HUDEP-2 (cell line): ENCODE measurements around the gene GPR173.

Experiments
- DNase-seq, 76 experiments: peaks; one replicate each; lab custom pipeline; 2025; ENCODE audit not compliant: unreplicated experiment in 76 of 76; lab: John Stamatoyannopoulos, UW

Gene GPR173

GRCh38 chrX:53088136-53088974 is 39.8 kb downstream of the GPR173 start:
- no peak for DNase-seq

GRCh38 chrX:53089224-53089842 is 40.7 kb downstream of the GPR173 start:
- DNase-seq: peak in 29 of 76 experiments; percentile 0 to 54 (median 13)

GRCh38 chrX:53089925-53090324 is 41.3 kb downstream of the GPR173 start:
- no peak for DNase-seq

GRCh38 chrX:53091354-53091753 is 42.8 kb downstream of the GPR173 start:
- no peak for DNase-seq

GRCh38 chrX:53093177-53093655 is 44.6 kb downstream of the GPR173 start:
- peak in 72 of 76 experiments; percentile 3 to 77 (median 56) for DNase-seq

- peak in 74 of 76 experiments; percentile 3 to 93 (median 78) for DNase-seq
These were observed 45.4 kb downstream of the GPR173 start, which contains the start of gene KANTR for GRCh38 chrX:53093748-53094581. Gene KANTR (plus strand): TSS chrX:53094142. CDS start chrX:53124273, 30,131 bp downstream.

- no peak for DNase-seq
These were observed 46.0 kb downstream of the GPR173 start for GRCh38 chrX:53094582-53094905.

GRCh38 chrX:53095796-53096195 is 47.2 kb downstream of the GPR173 start:
- no peak for DNase-seq

- no peak for DNase-seq
These were observed 66.4 kb downstream of the GPR173 start for GRCh38 chrX:53114864-53115549.

GRCh38 chrX:53115550-53115874 is 66.9 kb downstream of the GPR173 start:
- DNase-seq: no peak

GRCh38 chrX:53116101-53116500 is 67.5 kb downstream of the GPR173 start:
- DNase-seq: no peak

GRCh38 chrX:53122013-53122412 is 73.4 kb downstream of the GPR173 start:
- no peak for DNase-seq

- DNase-seq: no peak
These were observed 76.9 kb downstream of the GPR173 start for GRCh38 chrX:53125506-53125905.

GRCh38 chrX:53126377-53126776 is 77.8 kb downstream of the GPR173 start:
- DNase-seq: no peak

GRCh38 chrX:53128097-53128749 is 79.6 kb downstream of the GPR173 start:
- DNase-seq: no peak
